CD4-positive, alpha-beta T cell treated with Interleukin-17A for 4 hours (primary cell): Measurements from ENCODE around the gene RAB10.
"Not testable (repeated sequence)": the region's sequence is repeated elsewhere in the genome, so short reads cannot be mapped to it uniquely, and the experiment has no call there.

Experiments used
- DNase-seq: peaks from one replicate; pipeline ENCODE4 v3.0.0-alpha.2; 2020; ENCODE audit warnings: mixed read lengths

The RAB10 gene

DNA sequence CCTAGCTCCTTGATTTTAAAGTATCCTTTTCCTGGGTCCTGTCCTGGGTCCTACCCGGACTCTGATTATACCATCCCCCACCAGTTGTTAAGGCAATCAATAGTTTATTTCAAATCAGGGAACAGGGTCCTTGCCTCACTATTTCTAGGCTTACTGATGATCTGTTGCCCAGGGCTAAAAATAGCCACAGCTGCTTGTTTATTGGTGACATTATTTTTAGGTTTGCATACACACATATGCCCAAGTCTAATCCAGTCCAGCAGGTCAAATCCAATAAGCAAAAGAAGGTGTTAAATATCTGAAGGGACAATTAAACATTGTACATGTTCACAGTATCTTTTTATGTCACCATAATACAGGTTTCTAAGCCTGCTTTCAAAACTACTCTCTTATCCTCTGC lies 66.0 kb downstream of the RAB10 start:
- no peak for DNase-seq

DNA sequence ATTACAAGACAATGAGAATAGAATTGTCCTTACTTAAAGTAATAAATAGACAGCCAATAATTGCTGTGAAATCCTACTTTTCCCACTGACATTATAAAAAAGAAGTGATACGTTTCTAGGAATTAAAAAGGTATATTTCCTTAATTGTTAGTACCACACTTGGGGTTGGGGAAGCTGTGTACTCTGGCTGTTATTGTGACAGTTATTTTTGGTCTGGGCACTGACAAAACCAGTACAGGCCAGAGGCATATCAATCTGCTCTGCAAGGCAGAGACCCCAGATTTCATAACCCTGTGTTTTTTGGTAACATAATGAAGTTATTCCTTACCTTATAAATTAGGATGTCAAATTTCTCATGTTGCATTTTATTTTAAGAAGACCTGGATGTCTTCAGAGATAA lies 66.5 kb downstream of the RAB10 start:
- DNase-seq: no peak

DNA sequence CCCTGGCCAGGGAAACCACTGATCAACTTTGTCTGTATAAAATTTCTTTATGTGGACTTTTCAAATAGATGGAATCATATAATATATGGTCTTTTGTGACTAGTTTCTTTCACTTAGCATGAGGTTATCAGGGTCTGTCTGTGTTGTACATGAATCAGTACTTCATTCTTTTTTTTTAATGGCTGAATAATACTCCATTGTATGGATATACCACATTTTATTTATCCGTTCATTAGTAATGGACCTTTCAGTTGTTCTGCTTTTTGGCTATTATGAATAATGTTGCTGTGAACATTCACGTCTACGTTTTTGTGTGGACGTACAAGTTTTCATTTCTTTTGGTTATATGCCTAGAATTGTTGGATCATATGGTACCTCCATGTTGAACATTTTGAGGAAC lies 69.9 kb downstream of the RAB10 start:
- DNase-seq: no peak

DNA sequence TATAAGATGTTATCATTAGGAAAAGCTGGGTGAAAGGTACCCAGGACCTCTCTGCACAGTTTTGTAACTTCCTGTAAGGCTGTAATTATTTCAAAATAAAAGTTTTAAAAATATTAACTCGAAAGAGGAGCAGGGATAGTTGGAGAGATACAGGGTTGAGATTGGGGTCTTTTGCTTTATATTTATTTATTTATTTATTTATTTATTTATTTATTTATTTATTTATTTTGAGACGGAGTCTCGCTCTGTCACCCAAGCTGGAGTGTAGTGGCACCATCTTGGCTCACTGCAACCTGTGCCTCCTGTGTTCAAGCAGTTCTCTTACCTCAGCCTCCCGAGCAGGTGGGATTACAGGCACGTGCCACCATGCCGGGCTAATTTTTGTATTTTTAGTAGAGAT lies 74.8 kb downstream of the RAB10 start:
- DNase-seq: not testable (repeated sequence)

DNA sequence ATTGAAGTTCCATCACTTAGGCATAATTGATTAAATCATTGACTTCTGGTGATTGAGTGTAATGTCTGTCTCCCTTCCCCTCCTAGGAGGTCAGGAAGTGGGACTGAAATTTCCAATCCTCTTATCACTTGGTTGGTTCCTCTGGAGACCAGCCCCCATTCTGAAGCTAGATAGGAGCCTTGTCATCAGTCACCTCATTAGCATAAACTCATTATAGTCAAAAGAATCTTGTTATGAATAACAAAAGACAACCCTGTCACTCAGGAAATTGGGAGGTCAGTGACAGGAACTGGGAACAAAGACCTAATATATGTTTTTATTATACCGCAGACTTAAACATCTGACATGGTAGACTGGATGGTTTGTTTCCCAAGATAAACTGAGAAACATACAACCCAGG lies 78.3 kb downstream of the RAB10 start:
- DNase-seq: no peak

DNA sequence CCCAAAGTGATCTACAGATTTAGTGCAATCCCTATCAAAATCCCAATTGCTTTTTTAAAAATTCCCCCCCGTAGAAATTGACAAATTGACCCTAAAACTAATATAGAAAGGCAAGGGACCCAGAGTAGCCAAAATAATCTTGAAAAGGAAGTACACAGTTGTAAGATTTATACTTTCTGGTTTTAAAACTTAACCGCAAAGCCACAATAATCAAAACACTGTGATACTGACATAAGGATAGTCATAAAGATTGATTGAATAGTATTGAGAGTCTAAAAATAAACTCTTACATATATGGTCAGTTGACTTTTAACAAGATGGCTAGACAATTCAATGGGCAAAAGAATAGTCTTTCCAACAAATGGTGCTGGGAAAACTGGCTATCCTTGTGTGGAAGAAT lies 80.3 kb downstream of the RAB10 start:
- no peak for DNase-seq

DNA sequence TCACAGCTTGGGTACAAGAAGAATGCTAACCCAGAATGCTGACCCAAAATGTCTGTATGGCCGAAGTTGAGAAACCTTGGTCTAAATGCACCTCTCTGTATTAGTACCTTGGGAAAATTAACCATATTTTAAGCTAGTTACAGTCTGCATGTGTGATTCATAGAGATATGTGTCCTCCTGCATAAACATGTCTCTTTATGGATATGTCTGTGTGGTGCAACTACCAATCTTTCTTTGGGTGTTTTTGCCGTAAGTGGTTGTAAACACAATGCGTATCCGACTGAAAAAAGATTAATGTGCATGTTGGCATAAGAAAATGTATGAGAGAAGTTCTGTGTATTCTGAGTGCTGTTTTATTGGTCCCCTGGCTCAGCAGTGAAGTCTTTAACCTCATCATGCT lies 84.8 kb downstream of the RAB10 start:
- no peak for DNase-seq

DNA sequence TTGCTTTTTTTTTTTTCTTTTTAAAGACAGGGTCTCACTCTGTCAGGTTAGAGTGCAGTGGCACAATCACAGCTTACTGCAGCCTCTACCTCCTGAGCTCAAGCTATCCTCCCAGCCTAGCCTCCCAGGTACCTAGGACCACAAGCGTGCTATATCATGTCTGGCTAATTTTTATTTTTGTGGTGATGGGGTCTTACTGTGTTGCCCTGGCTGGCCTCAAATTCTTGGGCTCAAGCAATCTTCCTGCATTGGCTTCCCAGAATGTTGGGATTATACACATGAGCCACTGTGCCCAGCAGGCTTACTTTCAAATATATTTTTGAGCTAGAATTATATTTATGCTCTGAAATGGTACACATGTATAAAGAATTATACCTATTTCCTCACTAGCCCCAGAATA lies 85.6 kb downstream of the RAB10 start:
- no peak for DNase-seq

DNA sequence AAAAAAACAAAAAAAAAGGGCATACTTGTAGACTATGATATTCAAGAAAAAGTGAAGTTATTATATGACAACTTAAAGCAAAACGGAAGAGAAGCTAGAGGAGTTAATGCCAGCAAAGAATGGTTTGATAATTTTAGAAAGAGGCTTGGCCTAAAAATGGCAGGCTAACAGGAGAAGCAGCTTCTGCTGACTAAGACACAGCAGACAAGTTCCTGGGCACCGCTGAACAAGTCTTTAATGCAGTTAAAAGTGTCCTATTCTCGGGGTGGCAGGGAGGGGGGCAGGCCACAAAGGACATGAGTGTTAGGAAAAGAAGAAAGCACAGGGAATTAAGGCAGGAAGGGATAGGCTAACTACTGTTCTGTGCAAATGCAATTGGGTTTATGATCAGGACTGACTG lies 88.7 kb downstream of the RAB10 start:
- no peak for DNase-seq

DNA sequence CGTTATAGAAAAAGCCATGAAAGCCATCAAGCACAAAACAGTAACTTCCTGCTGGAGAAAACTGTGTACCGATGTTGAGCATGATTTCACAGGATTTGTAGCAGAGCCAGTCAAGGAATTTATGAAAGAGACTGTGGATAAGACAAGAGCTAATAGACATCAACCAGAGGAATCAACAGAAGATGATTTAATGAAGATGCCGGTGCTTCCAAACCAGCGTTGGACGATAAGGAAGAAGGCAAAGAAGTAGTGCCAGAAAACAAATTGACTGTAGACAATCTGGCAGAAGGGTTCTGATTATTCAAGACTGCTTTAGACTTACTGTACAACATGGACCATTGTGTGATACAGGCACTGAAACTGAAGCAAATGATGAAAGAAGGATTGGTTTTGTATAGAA lies 89.5 kb downstream of the RAB10 start:
- no peak for DNase-seq

DNA sequence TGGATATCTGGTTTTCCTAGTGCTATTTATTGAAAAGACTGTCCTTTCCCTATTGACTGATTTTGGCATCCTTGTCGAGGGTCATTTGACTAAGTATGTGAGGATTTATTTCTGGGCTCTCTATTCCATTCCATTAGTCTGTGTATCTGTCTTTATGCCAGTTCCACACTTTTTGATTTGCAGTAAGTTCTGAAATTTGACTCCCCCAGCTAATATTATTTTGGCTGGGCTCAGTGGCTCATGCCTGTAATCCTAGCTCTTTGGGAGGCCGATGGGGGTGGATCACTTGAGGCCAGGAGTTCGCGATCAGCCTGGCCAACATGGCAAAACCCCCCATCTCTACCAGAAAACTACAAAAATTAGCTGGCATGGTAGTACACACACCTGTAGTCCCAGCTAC lies 92.2 kb downstream of the RAB10 start:
- DNase-seq: no peak

DNA sequence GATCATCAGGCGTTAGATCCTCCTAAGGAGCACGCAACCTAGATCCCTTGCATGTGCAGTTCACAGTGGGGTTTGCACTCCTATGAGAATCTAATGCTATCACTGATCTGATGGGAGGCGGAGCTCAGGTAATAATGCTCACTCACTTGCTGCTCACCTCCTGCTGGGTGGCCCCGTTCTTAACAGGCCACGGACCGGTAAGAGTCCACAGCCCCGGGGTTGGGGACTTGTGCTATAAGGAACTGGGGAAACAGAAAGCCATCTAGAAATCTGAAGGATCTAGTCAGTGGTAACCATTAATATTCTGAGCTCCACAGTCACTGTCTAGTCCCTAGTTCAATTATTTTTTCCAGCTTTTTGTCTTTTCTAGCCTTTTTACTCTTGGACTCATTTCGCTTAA lies 94.3 kb downstream of the RAB10 start:
- DNase-seq: no peak

DNA sequence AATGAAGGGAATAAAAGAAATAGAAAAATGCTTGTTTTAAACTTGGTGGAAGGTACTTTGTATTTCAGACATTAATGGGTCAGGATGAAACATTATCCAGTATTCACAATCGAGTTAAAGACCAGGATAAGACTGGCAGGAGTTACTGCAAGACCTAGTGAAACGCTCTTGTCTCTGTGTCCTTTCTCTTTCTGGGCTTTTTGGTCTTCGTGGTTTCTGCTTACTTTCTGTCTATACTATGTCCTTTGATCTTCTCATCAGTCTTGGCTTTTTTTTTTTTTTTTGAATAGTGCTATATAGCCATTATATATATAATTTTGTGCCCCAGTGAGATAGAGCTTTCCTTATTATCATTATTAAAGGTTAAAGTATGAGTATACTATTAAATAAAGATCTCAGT lies 96.9 kb downstream of the RAB10 start:
- no peak for DNase-seq

DNA sequence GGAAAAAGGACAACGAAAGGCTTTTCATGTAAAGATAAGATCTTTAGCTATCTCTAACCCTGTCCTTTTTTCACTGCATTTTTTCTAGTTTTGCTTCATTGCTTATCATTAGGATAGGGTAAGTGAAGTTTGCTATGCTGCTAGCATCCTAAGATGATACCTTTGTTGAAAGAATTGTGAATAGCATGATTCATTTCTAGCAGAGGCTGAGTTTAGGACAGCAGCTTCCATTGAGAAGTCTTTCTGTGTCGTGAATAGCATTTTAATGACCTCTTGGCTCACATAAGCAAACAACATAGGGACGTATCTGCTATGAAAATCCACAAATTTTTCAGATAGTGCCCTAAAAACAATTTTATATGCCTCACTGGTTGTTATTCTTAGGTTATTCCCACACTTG lies 102.6 kb downstream of the RAB10 start:
- no peak for DNase-seq

DNA sequence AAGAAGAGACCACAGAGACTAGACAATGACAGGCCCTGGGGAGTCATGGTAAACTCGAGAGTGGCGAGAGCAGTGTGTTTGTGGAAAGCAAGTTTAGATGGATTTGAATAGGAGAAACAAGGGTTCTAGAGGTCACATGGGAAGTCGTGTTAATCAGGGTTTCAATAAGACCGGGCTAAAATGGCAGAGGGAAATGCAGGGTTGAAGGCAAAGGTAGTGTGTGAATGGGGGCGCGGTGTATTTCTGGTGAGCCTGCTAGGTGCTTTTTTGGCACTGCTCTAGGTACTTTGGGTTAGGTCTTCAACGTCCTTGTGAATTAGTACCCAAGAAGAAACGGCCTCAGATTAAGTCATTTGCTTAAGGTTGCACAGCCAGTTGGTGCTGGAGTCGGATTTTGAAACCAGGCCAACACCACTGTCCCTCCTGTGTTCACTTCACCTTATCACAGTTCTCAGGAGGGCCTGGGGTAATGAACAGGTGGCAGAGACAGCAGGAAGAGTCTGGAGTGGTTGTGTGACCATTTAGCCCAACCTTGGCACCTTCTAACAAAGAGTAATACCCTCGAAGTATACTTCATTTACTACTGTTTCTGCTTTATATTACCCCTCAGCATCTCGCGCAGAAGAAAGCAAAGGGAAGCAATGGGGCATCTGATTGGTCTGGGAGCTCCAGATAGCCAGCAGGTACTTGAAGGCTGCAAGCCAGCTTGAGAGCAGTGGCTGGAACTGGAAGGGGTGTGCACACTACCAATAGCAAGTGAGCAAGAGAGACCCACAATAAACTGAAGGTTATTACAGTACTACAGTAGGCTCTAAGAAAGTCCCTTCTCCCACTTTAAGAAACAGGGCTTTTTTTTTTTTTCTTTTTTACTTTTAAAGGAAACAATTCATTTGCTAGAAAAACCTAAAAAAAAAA lies 105.6 kb downstream of the RAB10 start:
- no peak for DNase-seq

DNA sequence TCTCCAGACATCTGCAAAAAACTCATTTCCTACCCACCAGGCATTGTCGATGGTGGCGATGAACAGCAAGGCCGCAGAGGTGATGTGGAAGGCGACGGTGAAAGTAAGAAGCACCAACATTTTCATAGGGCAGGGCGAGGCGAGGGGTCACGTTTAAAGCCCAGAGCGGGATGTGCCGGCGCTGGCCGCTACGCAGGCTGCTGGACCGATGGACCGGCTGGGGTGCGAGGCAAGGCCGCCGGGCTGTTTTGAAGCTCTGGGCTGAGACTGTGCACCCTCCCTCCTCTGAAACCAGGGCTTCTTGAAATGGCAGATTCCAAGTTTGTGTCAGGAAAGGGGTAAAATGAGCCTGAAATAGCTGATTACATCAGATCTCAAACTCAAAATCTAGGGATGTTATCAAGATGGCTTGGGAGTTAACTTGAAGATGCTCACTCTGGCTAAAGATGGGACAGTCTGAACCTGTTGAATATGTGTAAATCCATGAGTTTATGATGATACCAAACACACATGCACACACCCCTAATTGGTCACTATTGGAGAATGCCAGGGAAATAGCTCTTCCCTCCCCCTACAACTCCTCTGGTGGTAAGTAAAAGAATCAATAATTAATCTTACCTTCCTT lies 107.4 kb downstream of the RAB10 start:
- no peak for DNase-seq

DNA sequence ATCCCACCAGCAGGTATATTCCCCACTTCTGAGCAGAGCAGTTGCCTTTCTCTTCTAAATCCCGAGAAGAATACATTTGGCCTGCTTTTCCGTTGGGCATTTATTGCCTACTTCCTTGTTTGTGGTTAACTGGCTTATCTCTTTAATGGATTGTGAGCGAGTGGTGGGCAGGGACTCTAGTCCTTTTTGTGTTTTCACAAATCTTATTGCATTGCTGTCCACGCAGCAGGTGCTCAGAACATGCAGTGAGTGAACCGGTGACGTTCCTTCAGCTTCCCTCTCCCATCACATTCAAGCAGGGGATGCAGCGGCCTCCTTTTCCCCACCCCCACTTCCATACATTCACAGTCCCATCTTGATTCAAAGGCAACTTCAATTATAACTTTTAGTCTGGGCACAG lies 110.1 kb downstream of the RAB10 start:
- DNase-seq: no peak

DNA sequence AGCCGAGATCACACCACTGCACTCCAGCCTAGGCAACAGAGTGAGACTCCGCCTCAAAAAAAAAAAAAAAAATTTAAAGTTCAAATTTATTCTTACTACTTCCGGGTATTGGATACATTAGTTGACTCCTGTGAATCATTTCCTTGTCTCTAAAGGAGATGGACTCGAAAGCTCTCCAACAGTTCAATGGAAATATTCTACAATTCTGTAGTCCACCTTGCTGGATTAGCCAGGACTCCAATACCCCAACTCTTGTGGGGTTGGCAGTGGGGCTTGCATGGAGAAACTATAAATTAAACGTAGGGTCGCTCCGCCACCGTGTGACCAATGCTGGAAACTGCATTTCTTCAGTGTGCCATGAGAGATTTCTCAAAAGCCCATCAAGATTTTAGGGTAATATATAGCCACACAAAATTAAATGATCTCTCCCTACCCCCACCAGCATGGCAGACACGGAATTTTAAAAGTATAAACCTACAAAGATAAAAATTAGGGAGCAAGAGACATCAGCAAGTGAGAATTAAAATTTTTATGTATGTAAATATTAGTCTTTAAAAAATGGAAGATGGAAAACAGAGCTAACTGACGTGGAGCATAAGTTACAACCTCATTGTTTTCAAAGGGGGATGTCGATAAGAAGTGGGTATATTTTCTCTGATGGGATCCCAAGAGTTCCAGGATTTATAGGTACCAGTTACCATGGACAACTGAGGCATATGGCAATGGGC lies 111.2 kb downstream of the RAB10 start:
- peak; percentile 72 for DNase-seq

DNA sequence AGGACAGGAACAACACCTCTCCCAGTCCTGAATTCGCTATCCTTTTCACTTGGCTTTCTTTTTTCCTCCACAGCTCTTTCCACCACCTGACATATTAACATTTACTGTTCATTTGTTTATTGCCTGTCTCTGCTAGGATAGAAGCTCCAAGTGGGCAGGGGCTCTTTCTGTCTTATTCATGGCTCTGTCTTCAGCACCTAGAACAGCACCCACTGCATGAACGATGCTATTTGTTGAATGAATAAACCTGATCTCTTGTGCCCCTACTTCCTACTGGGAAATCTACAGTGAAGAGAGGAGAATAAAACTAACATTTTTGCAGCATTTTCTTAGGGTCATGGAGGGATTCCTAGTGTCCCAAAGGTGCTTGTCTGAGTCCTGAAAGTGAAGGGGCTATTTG lies 114.6 kb downstream of the RAB10 start:
- DNase-seq: no peak

DNA sequence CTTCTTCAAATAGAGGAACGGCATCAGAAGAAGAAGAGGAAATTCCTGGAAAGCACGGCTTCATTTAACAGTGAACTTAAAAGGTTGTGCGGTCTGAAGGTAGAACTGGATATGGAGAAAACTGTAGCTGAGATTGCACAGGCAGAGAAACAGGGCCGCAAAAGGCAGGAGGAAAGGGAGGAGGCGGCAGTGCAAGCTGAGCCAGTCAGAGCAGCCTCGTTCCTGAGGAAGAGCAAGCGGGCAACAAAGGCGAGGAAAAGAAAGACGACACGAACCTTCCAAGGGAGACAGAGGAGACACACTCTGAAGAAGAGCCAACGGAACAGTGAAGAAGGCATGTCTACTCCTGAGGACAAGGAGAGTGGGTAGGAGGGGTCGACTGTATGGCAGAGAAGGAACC lies 116.4 kb downstream of the RAB10 start:
- DNase-seq: no peak

DNA sequence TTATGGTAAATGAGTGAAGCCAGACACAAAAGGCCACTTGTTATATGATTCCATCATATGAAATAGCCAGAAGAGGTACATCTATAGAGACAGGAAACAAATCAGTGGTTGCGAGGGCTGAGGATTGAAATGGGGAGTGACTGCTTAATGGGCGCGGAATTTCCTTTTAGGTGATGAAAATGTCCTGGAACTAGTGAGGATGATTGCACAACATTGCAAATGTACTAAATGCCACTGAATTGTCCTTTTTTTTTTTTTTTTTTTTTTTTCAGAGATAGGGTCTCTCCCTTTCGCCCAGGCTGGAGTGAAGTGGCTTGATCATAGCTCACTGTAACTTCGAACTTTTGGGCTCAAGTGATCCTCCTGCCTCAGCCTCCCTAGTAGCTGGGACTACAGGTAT lies 123.7 kb downstream of the RAB10 start:
- no peak for DNase-seq

DNA sequence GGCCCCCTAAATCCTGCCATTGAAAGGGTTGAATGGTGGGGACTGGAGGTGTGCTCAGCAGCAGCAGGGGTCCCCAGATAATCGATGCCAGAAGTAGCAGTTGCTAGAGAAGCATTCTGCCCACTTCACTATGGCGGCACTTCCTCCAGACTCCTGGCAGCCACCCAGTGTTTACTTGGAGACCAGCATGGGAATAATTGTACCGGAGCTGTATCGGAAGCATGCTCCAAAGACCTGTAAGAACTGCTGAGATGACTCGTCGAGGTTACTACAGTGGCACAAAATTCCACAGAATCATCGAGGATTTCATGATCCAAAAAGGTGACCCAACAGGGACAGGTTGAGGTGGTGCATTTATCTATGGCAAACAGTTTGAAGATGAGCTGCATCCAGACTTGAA lies 128.0 kb downstream of the RAB10 start:
- no peak for DNase-seq

DNA sequence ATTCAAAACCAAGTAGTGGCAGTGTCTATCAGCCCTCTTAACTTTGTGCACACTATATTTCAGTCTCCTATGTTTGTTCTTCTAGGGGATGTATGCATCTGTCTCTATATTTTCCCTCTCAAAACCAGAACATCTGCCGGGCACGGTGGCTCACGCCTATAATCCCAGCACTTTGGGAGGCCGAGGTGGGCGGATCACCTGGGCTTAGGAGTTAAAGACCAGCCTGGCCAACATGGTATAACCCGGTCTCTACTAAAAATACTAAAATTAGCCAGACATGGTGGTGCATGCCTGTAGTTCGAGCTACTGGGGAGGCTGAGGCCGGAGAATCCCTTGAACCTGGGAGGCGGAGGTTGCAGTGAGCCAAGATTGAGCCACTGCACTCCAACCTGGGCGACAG lies 129.1 kb downstream of the RAB10 start:
- no peak for DNase-seq

DNA sequence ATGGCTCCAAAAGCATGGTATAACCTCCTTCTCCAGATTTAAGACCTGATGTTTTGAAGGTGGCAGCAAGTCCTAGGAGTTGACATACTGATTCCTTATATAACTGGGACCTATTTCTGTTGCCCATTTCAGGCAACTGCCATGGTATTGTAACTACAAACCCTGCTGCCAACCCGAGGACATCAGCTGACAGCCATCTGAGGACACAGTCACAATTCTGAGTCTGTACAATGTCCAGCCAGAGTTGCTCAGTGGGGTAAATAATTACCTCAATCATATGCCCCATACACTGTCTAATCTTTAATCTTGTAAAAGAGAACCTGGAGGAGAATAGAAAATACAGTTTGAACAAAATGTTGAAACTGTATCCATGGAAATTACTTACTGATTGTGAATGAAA lies 130.3 kb downstream of the RAB10 start:
- no peak for DNase-seq
